ENCODE results near the gene RNMT.
"Not testable (repeated sequence)": the region's sequence is repeated elsewhere in the genome, so short reads cannot be mapped to it uniquely, and the experiment has no call there.

RNMT gene

DNA sequence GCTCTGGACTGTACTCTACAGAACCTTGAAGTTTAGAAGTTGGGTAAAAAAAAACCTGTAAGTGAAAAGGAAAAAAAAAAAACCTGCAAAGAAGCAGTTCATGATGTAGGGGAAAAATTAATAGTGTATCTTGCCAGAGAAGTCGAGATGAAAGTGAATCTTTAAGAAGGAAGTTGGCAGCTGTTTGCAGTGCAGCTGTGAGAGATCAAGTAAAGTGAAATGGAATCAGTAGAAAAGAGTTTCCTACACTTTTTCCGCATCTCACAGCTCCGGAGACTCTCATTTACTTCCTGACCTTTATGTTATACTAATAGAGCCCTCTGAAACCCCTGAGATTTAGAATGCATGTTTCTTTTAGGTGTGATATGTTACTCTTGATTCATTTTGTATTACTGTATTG is 19.2 kb downstream of the RNMT start:
- DNase-seq, result no peak

GRCh38 chr18:13746633-13747032 is 20.2 kb downstream of the RNMT start:
- no peak for DNase-seq

GRCh38 chr18:13751599-13751998 is 25.1 kb downstream of the RNMT start:
- not testable (repeated sequence) for DNase-seq

DNA sequence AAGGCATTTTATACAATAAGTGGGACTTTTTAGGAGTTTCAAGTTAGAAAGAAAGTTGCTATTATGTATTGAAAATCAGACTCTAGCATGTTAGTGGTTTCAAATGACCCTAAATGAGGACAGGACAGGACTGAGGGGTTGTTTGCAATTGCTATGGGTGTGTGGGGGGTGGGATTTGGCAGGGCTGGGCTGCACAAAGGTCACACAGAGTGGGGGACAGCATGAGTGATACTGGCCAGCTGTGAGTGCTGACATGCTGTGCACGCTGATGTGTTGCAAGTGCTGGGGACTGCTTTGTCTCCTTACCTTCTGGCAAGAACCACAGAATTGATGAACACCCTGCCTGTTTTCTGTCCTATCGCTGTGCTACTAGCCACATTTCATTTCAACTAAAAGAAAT is 29.8 kb downstream of the RNMT start:
- no peak for DNase-seq

DNA sequence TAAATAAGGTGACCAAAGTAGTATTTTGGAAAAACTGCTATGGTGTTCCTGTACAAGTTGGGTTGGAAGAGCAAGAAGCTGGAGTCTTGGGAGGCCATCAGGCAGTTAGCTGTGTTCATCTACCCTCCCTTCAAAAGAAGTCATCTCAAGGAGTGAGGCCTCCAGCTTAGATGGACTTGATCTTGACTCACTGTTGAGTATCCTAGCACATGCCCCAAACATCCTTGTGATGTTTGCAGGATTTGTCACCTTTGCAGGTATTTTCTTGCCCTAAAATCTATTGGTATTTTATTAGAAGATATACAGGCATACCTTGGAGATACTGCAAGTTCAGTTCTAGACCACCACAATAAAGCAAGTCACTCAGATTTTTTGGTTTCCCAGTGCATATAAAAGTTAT is 30.2 kb downstream of the RNMT start:
- no peak for DNase-seq

DNA sequence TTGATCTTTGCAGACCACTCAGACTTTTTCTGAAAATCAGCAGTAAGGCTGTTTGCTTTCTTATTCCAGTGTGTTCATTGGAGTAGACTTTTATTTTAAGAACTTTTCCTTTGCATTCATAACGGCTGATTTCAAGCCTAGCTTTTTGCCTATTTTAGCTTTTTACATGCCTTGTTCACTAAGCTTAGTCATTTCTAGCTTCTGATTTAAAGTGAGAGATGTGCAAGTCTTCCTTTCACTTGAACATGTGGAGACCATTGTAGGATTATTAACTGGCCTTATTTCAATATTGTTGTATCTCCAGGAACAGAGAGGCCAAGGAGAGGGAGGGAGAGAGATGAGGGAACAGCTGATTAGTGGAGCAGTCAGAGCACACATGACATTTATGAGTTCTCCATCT is 32.1 kb downstream of the RNMT start:
- DNase-seq, result peak; percentile 54

DNA sequence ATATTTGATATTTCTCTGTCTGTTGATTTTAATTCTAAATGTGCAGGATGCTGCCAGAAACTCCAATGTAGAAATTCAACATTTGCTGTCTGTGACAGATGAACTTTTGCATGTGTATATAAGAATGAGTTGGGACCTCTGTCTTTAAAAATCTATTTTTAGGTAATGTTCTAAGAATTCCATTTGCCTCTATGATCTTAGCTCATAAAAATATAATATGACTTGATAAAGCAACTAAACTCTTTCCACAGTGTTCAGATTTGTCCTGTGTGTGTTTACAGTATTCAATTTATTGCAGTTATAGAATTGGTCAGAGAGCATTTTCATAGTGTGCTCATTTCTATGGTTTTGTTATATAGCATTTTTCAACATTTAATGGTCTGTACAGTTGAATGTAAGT is 33.6 kb downstream of the RNMT start:
- DNase-seq, result no peak

DNA sequence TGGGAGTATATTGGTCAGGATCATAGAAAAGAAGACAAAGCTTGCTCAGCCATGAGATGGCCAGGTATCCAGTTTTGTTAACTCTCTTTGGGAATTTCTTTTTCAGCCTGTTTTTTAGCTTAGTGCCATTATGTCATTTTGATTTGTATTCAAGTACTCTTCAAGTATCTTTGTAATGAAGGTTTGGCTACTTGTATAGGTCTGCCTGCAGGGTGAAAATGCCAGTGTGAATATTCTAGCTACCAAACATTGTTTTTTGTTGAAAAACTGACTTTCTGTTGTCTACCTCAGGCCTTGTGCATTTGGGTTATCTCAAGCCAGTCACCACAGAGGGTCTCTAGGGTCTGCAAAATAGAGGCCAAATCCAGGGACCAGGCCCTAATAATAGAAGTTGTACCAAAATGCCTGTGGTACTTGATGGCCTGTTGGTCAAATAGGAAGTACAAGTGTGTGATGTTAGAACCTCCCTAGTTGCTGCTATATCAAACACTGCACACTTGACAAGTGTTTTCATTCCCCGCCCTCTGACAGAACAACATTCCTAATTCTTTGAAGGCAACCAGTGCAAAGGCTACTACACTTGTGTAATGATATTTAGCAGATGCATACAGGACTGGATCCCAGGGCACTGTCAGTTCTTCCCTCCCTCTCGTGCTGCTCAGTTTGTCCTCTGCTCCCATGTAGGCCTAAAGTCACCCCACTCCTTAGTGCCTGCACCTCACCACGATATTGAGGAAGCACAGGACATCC is 36.4 kb downstream of the RNMT start:
- no peak for DNase-seq

DNA sequence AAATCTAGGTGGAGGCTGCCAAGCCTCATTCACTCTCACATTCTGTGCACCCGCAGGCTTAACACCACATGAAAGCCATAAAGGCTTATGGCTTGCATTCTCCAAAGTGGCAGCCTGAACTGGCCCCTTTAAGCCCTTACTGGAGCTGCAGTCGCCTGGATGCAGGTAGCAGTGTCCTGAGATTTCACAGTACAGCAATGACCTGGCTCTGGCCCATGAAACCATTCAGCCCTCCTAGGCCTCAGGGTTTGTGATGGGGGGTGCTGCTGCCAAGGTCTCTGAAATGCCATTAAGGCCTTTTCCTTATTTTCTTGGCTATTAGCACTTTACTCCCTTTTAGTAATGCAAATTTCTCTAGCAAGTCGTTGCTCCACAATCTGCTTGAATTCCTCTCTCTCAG is 48.6 kb downstream of the RNMT start:
- no peak for DNase-seq

DNA sequence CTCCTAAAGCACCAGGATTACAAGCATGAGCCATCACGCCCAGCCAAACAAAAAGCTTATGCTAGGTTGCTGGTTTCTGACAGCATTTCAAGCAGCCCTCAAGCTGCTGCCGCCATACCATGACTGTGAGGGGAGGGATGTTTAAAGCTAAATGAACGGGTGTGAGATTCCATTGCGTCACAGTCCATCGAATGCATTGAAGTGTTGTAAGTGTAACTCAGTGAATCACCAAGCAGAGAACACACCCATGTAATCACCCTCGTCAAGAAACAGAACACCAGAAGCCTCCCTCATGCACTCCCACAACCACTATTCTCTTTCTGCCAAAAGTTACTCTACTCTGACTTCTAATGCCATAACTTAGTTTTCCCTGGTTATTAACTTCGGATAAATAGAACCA is 64.7 kb downstream of the RNMT start:
- no peak for DNase-seq

DNA sequence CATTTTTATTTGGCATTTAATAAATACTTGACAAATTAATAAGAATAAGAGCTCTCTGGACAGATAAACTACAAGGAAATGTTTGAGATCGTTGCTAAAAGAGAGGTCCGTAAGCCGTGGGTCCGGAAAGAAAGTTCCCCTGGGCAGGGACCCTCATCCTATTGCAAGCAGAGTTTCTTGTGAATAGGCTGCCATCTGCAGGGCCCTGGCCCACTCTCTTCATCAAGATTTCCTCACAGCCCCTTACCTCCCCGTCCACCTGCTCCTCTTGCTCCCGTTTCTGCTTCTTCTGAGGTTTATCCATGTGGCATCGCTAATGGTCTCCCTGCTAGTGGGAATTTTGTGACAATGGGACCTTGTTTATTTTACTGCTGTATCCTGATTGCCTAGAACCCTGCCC is 67.3 kb downstream of the RNMT start:
- no peak for DNase-seq

DNA sequence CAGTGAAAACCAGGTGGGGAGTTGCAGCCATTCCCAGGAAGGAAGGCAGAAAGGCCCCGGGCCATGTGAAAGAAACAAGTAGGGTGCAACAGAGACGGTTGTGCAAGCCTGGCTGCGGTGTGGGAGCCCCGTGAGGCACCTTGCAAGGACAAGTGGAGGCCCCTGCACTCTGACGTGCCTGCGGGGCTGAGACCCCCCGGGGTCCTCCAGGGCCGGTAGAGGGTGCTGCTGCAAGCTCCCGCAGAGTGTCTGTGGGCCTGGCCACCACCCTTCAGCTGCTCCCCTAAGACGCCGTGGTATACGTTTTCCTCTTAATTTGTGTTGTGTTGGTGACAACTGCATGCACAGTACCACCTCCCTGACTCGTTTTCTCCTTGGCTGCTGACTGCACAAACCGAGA is 70.0 kb downstream of the RNMT start:
- no peak for DNase-seq

GRCh38 chr18:13797157-13797611 is 70.7 kb downstream of the RNMT start:
- no peak for DNase-seq

- DNase-seq, result no peak
Measured at GRCh38 chr18:13799396-13799795, 72.9 kb downstream of the RNMT start.

DNA sequence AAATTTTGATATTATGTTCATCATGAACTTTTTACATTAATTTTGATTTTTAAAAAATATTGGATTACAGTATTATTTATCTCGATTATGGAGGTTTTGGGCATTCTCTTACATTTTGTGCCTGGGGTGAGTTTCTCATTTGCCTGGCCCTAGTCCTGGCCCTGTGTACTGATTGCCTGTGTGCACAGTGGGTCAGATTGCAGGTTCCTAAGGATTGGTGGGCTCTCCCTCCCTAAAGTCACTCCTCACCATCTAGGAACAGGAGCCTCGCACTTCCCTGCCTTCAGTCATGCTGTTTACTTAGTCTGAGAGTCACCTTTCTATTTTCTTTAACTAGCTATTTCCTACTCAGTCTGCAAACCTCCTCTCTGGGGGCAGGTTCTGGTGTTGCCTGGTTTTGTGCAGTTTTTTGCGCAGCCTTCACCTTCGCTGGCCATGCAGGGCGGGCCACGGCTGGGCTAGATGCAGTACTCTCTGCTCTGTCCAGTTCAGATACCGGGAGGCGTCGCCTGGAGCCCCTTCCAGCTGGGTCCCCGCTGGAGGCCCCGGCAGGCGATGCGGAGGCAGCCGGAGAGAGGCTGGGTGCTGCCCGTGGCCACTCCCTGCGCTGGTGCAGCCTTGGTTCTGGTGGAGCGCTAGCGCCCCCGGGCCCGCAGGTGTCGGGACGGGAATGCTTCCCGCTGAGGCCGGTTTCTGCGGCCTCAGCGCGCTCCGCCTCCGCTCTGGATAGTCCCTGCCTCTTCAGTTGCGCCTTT is 74.2 kb downstream of the RNMT start:
- DNase-seq, result peak; percentile 65

GRCh38 chr18:13801260-13801601 is 74.8 kb downstream of the RNMT start:
- no peak for DNase-seq

- DNase-seq, result no peak
Measured at GRCh38 chr18:13804305-13804704, 77.8 kb downstream of the RNMT start.

DNA sequence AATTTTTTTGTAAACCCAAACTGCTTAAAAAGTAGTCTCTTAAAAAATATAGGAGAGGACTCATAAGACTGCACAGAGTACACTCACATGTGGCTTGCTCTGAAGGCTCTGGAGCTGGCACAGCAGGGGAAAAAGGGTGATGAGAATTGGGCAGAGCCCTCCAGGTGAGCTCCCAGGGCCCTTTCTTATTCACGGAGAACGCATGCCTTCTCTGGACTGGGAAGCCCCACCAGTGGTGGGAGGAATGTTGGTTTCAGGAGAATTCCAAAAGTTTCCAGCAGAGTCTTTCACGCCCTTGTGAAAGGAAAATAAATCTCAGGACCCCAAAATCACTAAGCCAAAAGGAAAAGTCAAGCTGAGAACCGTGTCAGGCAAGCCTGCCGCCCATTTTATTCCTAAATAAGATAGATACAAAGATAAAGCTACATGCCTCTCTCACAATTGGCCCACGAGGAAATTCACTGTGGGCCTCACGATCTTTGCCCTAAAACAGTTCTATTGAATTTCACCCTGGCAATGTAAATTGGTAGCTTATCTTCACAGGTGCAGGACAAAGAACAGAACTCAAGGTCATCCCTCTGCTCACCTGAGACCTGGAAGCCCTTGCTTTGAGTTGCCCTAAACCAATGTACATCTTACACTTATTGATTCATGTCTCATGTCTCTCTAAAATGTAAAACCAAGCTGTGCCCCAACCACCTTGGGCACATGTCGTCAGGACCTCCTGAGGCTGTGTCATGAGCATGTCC is 82.0 kb downstream of the RNMT start:
- DNase-seq, result no peak

DNA sequence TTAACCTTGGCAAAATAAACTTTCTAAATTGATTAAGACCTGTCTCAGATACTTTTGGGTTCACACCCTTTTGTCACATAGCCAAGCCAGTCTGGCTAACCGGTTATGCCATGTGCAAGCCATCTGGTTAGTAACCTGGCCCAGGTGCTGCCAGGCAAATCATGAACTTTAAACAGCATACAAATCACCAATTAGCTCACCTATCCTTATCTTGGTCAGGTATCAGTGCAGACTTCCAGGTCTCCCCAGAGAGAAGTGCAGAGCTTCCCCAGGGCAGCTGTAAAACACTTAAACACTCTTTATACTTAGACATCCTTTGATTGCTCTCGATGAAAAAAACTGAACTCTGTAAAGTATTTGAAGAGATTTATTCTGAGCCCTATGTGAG is 82.6 kb downstream of the RNMT start:
- DNase-seq, result no peak

DNA sequence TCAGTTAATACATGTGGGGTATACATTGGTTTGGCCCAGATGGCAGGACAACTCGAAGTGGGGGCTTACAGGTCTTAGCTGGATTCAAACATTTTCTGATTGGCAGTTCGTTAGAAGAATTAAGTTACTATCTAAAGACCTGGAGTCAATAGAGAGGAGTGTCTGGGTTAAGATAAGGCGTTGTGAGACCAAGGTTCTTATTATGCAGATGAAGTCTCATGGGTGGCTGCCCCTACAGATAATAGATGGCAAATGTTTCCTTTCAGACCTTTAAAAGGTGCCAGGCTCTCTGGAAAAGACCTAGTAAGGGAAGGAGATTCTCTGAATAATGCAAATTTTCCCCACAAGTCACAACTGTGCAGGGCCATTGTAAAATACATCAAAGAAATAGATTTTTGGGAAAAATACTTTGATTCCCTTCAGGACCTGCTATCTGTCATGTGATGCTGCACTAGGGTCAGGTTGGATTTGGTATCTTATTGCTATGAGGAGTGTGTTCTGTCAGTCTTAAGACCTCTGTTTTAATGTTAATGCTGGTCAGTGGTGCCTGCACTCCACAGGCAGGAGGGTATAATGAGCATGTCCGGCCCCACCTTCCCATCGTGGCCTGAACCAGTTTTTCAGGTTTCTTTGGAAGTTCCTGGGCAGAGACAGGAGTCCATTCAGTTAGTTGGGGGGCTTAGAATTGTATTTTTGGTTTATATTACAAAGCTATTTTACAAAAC is 83.2 kb downstream of the RNMT start:
- DNase-seq, result no peak

DNA sequence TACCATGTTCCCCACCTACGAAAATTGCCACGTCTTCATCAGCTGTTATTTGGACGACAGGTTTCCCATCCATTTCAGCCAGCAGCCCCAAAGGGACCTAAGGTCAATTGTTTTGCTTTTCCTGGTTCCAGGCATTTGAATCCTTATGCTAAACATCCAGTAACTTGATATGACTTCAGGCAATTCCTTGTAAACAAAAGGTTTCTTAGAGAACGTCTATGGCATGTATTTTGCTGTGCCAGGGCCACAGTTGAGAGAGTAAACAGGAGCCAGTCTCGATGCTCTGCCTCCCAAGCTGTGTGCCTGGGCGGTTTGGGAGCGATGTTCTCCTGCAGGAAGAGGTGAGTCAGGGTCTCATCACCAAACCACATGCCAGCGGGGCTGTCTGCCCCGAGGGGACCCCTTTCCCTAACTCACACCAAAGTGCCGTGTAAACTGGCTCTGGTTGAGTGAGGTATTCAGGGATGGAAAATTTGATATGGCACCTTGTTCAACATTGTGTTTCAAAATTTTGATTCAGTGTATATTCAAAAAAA is 84.5 kb downstream of the RNMT start:
- DNase-seq, result no peak

GRCh38 chr18:13811993-13812392 is 85.5 kb downstream of the RNMT start:
- peak; percentile 4 for DNase-seq

GRCh38 chr18:13813271-13813849 is 86.9 kb downstream of the RNMT start:
- peak; percentile 67 for DNase-seq
